Left hindlimb (tissue), 1 donor: ENCODE results near the gene POLR1A.
"Not testable (repeated sequence)": the region's sequence is repeated elsewhere in the genome, so short reads cannot be mapped to it uniquely, and the experiment has no call there.

Experiments
- DNase-seq: peaks from one replicate; pipeline ENCODE4 v3.0.0-alpha.2; 2018

POLR1A gene

GRCh38 chr2:85995648-85996529 lies 109.8 kb downstream of the POLR1A start:
- no peak for DNase-seq

GRCh38 chr2:85994897-85995647 lies 110.6 kb downstream of the POLR1A start:
- no peak for DNase-seq

- DNase-seq, result no peak
Measured at GRCh38 chr2:85994421-85994777, 111.3 kb downstream of the POLR1A start.

- DNase-seq, result no peak
Measured at GRCh38 chr2:85992611-85993010, 113.1 kb downstream of the POLR1A start.

GRCh38 chr2:85992053-85992452 lies 113.6 kb downstream of the POLR1A start:
- not testable (repeated sequence) for DNase-seq

GRCh38 chr2:85990084-85990483 lies 115.6 kb downstream of the POLR1A start:
- no peak for DNase-seq

GRCh38 chr2:85989288-85989865 lies 116.3 kb downstream of the POLR1A start:
- DNase-seq, result no peak

- DNase-seq, result no peak
Measured at GRCh38 chr2:85988914-85989270, 116.8 kb downstream of the POLR1A start.

- DNase-seq, result peak; percentile 62
Measured at GRCh38 chr2:85988175-85988913, 117.3 kb downstream of the POLR1A start.

GRCh38 chr2:85987266-85988174 lies 118.2 kb downstream of the POLR1A start:
- DNase-seq, result no peak

GRCh38 chr2:85986121-85986520 lies 119.6 kb downstream of the POLR1A start:
- DNase-seq, result no peak

- no peak for DNase-seq
Measured at GRCh38 chr2:85984788-85985187, 120.9 kb downstream of the POLR1A start.

GRCh38 chr2:85983766-85984165 lies 121.9 kb downstream of the POLR1A start:
- DNase-seq, result no peak

GRCh38 chr2:85981579-85982247 lies 124.0 kb downstream of the POLR1A start:
- no peak for DNase-seq

- DNase-seq, result no peak
Measured at GRCh38 chr2:85978883-85979780, 126.6 kb downstream of the POLR1A start.

- DNase-seq, result peak; percentile 77
Measured at GRCh38 chr2:85976106-85976920, 129.4 kb downstream of the POLR1A start.

- DNase-seq, result no peak
Measured at GRCh38 chr2:85975581-85975980, 130.1 kb downstream of the POLR1A start.

GRCh38 chr2:85974390-85974789 lies 131.3 kb downstream of the POLR1A start:
- DNase-seq, result no peak

- DNase-seq, result no peak
Measured at GRCh38 chr2:85972355-85972754, 133.3 kb downstream of the POLR1A start.
